NCI-H2196 treated with DMSO at 0.1 percent for 48 hours (cell line): ENCODE measurements around the gene MANEA.
"Not testable (repeated sequence)": the region's sequence is repeated elsewhere in the genome, so short reads cannot be mapped to it uniquely, and the experiment has no call there.

Experiments used
- DNase-seq: peaks from one replicate; lab custom pipeline; 2025; ENCODE audit not compliant: unreplicated experiment; lab: John Stamatoyannopoulos, UW

The MANEA gene, protein sequence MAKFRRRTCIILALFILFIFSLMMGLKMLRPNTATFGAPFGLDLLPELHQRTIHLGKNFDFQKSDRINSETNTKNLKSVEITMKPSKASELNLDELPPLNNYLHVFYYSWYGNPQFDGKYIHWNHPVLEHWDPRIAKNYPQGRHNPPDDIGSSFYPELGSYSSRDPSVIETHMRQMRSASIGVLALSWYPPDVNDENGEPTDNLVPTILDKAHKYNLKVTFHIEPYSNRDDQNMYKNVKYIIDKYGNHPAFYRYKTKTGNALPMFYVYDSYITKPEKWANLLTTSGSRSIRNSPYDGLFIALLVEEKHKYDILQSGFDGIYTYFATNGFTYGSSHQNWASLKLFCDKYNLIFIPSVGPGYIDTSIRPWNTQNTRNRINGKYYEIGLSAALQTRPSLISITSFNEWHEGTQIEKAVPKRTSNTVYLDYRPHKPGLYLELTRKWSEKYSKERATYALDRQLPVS

DNA sequence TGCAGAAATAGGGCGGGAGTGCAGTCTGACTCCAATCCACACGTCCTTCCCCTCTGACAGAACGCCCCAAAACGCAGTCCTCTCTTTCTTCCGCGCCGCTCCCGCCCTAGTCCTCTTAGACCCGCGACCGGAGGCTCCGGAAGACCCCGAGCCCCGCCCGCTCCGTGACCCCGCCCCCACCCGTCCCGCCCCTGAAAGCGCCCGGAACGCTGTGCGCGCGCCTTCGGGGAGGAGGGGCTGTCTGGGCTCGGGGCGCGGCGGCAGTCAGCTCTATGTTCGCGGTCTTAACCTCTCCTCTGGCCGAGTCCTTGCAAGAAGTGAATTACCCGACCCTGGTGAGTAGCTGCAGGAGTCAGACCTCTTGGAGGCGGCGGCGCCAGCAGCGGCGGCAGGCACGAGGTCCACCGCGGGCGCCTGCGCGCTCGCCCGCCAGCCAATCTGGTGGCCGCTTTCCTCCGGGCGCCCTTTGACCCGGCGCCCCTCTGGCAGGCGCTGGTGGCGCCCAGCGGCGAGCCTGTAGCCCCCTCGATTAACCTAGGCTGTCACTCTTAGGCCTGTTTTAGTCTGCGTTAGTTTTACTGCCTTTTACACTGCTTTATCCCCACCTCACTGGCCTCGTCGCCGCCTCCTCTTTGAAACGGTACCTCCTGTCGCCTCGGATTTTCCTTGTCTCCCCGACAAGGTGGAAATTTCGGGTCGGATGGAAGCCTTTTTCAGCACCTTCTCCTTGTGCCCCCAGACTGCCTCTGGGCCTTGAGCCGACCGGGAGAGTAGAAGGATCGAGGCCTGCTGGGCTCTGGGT lies at the start of gene MANEA:
Gene MANEA, plus strand, starts transcription at position 232 of the 802 bp plus-strand sequence. CDS start 8,905 bp downstream, outside the sequence.
- peak; percentile 61 for DNase-seq

DNA sequence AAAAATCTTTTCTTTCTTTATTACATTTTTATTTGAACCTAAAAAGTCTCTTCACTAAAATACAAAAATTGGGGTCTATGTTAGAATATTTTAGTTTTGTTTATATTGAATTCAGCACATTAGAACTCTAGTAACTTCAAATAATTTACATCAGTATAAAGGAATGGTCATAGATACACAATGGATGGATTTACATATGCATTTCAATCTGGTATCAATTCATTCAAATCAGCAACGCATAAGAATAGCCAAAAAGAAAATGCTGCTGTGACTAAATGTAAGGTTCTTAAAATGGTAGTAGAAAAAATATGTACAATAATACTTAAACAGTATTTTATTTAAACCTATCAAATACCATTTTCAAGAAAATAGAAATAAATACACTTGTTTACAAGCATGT lies 47.6 kb upstream of the MANEA start:
- DNase-seq, result no peak

DNA sequence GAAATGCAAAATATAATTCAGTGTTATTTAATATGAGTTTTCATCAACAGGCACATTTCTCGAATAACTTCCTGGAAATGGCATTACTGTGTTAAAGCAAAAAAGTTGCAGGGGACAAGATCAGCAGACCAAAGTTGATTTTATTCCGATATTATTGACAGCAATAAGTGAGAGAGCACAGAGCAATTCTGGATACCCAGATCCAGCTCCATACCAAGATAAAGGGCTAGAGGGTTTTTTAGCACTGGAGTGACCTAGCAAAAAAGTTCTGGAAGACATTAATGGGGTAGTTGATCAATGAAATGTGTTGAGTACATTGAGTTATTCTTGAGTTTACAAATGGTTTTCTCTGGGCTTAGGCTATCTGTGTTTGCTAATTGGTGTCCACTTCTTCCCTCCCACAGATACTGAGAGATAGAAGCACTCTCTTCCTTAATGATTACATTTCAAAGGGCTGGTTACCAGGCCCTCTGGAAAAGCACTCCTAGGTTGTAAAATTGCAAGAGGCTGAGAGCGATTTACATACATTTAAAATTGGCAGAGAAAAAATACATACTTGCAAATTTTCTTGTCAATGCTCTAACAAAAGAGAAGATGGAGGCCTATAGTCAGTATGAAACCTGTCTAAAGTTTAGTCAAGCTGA lies 47.0 kb upstream of the MANEA start:
- no peak for DNase-seq

DNA sequence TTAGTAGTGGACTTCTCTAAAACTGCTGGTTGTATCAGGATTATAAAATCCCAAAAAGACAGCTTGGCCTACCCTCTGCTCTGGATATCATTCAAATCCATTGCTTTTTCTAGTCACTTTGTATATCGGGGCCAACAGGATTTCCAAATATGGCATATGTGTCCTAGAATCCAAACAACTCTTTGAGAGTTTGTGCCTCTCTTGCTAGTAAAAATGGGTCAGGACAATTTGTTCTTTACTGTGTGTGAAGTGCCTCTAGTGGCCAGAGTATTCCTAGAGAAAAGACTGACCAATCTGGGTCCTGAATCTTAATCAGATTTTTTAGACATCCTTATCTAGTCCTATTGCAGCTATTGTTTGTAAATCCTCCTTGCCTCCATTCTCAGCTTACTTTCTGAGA lies 33.5 kb upstream of the MANEA start:
- DNase-seq, result no peak

DNA sequence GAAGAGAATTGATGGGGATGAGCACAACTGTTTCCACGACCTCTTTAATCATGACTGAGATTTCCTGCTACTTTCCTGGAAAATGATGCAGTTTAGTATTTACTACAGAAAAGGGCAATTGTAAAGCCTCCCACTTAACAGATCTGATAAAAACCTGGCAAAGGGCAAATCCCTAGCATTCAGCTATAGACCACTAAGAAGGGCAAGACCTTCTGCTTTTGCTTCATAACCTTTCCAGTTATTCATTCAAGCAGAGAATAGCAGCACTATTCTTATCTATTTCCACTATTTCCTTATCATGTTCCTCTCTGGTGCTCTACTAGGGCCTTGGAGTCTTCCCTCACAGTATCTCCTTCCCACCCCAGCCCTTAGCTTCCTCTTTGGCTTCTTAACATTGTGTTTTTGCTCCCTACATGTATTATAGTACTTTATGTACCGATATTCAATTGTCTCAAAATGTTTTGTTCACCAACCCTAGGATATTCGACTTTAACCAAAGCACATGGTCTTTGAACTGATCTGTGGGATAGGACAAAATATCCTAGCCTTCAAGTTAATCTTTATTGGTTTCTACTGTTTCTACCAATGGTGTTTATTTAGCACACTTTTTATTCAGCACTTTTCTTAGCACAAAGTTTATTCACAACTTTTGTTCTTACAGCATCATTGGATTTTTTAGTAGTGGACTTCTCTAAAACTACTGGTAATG lies 32.7 kb upstream of the MANEA start:
- DNase-seq, result no peak

DNA sequence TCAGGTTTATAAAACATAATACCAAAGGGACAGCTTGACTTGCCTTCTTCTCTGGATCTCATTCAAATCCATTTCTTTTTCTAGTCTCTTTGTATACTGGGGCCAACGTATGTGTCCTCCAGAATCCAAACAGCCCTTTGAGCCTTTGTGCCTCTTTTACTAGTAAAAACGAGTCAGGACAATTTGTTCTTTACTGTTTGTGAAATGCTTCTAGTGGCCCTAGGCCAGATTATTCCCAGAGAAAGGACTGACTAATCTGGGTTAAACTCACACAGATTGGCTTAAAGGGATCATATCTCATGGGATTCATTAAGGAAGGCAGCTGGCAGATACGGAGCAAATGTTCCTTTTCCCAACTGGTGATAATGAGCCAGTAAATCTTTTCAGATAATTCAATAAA lies 32.1 kb upstream of the MANEA start:
- no peak for DNase-seq

DNA sequence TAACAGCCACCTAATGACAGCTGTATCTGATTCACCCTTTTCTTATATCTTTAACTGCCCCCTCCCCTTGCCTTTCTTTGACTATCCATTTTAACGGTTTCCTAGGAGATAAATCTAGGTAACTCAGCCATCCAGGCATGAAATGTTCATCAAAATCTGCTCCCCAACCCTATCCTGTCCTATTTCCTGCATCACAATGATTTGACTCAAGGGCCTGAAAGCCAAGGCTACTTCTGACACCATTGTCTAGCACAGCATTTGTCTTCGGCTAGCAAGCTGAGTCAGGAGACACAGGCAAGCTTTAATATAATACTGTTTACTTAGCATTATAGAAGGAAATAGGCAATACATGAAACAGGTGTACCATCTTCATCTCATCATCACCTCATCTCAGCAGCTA lies 31.6 kb upstream of the MANEA start:
- no peak for DNase-seq

DNA sequence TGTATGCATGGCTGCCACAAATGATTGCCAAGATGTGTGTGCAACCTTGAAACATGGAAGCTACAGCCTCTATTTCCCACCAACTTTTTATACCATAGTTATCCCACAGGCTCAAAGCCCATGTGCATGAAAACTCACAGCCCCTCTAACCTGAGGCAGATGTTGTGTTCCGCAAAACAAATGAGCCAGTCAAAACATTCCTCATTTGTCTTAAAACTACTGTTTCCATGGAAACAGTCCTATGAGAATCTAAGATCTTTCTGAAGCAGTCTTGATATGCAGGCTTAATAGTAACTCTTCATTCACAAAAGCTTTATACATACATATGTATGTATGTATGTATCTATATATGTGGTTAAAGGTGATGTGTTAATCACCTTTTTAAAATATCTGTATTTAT lies 31.2 kb upstream of the MANEA start:
- no peak for DNase-seq

DNA sequence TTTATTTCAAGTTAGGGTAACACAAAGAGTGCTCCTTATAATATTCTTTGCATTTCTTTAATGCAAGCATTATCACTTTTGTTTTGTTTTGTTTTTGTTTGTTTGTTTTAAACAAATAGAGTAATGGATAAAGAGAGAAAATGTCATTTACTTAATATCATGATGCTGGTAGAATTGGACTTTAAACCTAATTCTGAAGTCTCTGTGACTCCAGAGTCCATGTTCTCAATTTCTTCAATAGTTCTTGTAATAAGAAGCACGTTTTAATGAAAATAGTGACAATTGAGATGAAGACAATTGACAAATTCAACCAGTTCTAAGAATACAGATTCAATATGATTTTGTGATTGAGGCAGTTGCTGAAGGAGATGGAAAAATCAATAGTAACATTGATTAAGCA lies 30.3 kb upstream of the MANEA start:
- DNase-seq, result no peak

DNA sequence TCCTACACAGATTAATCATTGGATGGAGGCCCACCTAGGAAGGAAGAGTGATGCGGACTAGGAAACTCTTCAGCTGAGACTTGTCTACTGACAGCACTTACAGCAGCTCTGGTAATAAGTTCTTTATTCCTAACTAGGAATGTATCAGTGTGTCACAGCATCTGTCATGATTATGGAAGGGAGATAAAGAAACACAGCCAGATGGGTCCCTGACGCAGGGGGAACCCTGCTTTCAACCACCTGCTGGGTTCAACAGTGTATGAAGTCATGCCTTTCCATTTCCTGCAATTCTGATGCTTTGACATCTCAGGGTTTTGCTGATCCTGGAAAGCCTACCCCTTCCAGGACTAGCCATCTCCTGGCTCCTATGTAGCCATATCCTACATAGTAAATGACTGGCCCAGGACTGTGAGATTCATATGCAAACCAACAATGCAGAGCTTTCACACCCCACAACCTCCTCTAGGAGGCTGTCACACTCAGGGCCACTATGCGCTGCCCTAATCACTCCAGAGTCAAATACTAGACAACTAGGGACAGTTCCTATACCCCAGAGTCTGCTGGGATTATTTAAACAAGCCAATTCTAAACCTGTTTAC lies 29.0 kb upstream of the MANEA start:
- no peak for DNase-seq

DNA sequence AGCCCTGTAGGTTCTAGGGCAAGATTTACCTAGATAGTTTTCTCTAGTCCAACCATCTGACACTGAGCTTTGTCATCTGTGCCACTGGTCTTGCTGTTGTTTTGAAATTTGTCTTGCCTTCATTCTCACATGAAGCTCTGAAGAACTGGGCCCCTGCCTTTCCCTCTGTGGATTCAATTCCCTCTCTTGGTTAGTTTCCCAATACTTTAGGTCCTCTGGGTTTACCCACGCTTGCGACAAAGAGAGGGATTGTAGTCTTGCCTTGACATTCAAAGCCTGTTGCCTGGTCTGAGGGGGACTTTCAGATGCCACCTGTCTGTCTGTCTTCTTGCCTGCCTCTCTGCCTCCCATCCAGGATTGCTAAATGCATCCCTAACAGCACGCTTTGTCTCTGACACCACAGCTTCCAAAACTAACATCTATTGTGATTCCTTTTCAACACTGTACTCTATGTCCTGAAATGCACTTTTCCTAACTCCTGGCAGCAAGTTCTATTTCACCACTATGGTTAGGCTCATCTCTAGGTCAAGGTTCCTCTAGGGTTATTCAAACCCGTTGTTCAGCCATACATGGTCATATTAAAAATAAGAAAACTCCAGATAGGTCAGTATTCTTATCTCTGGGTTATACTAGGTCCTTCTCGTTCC lies 25.5 kb upstream of the MANEA start:
- no peak for DNase-seq

DNA sequence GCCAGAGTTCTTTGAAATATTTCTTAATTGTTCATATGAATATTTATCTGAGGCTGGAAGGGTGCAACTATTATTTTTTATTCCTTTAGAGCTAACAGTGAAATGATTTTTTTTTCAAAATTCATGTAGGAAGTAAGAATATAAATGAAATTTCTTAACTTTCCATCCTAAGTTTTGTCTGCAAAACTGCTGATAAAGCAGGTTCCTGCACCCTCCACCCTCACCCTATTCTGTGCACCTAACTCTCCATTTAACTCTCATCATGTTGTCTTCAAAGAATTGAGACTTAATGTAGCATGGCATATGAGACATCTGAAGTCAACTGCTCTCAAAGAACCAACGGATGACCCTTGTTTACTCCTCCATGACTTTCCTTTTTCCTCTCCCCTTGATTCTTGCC lies 23.5 kb upstream of the MANEA start:
- DNase-seq, result no peak

DNA sequence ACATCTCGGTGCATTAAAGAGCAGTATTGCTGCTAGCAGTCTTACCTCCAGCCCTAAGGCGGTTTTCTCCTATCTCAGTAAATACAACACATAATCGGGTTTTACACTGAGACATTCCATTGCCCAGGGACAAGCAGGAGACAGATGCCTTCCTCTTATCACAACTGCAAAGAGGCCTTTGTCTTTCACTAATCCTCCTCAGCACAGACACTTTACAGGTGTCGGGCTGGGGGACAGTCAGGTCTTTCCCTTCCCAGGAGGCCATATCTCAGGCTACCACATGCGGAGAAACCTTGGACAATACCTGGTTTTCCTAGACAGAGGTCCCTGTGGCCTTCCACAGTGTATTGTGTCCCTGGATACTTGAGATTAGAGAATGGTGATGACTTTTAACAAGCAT lies 16.4 kb upstream of the MANEA start:
- DNase-seq, result not testable (repeated sequence)

DNA sequence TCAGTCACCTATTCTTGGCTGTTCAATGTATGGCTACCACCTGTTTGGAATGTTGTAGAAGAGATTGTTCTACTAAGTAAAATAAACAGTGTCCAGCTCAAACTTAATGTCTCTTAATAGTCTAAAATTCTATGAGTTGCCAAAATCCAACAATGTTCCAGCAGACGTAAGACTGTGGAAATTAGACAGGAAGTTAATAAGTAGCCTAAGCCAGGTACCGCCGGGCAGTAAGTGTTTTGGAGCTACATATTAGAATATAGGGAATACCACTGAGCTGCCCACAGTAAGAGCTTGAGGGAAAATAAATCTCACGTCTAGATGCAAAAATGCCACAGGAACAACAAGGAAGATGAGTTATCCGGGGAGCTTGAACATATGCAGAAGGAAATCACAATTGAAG lies 7.8 kb upstream of the MANEA start:
- DNase-seq, result no peak

DNA sequence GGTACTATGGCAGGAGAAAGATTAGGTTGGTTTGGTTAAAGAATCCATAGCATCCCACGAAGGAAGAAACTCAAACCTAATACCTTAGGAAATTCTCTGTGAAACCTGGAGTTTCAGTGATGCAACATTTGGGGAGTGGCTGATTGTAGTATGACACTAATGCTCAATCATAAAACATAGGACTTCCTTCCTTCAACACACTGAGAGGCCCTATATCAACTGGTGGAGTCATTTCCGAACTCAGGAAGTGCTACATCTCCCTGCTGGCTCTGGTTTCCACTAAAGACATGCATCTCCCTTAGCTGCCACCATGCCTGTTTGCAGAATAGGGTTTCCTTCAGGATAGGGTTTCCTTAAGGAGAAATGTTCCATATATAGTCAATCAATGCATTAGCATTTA lies 5.2 kb upstream of the MANEA start:
- no peak for DNase-seq

DNA sequence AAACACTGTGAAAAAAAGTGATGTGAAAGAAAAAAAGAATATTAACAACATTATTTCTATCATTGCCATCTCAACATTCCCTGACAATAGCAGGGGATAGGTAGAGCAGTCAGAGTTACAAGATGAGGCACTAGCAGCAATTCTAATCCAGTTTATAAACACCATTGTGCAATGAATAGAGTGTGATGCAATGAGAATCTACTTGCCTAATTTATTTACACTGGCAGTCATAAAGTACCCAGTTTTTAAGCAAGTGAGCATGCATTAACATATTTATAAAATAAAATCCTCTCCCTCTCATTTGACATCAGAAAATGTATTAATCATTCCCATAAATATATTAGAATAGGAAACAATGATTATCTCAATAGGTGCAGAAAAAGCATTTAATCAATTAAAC lies 2.5 kb upstream of the MANEA start:
- no peak for DNase-seq

DNA sequence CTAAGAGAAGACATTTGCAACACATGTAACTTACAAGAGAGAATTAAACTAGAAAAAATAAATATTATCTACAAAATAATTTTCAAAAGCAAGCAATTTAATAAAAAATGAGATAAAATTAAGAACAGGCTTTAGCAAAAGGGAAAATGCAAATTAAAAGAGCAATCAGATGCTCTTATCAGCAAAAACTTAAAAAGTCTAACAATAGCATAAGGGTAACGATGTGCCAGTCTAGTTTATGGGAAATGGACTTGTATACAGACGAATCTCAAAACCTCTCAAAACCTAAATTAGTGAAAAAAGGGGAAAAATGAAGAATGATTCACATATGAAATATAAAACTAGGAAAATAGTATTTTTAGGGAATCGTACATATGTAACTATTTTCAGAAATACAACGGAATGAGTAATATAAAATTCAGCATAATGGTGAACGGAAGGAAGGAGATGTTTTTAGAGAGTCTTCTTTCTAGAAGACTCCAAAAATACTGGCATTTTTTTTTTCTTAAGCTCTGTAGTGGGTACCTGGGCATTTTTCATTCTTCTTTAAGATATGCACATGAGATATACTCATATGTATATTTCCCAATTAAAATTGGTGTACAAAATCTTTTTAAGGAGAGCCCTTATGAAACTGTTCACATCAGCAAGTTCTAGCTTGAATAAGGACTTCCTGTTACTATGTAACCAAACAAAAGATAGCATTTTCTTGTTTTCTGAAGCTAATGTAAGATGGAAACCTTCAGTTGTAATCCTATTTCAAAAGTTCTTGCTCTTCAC lies 927 bp upstream of the MANEA start:
- no peak for DNase-seq

DNA sequence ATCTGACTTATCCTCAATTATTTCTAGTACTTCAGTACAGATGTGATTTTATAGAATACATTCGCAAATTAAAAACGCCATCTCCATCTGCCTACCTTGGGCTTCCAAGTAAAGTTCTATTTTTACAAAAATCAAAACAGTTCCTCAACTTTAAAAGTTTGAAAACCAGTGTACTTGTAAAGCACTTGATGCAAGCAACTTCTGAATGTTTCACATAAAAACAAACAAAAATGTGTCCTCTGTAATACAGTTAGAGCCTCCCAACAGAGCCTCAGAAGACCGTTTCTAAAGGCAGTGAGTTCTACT lies 384 bp upstream of the MANEA start:
- no peak for DNase-seq

DNA sequence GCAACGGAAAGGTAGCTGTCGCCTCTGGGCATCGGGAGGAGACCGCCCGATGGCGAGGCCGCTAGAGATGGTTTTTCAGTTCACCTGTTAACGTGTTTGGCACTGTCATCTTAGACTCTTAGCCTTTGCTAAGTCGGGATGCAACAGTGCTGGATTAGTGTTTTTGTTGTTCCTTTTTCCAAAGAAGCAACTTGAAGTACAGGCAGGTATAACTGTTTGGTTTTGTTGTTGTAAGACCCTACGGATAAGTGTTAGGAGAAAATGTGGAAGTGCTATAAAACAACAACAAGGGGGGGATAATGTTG lies 723 bp downstream of the MANEA start:
- DNase-seq, result no peak

DNA sequence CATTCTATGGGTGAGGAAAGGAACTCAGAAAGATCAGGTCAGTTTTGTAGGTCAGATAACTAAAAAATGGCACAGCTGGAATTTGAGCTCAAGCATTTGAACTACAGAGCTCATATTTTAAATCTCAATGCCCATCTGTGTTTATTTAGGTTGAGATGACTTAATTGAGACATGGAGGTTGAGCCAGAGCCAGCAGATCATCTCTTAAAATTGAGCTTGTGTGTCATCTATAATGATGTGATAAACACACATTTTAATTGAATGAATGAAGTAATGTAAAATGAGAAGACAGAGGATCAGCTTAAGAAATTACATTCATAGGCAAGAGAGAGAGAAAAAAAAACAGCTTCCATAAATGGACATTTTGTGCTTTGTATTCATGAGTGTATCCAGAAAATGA lies 3.7 kb downstream of the MANEA start:
- DNase-seq, result no peak
